Hematopoietic multipotent progenitor cell treated with erythropoietin and hydrocortisone succinate and interleukin-3 and kit ligand, for 8 days (in vitro differentiated cells): ENCODE measurements around the gene LINGO1.

Source experiments
- DNase-seq: peaks from one replicate; pipeline ENCODE4 v3.0.0-alpha.2; 2015

The LINGO1 gene

DNA sequence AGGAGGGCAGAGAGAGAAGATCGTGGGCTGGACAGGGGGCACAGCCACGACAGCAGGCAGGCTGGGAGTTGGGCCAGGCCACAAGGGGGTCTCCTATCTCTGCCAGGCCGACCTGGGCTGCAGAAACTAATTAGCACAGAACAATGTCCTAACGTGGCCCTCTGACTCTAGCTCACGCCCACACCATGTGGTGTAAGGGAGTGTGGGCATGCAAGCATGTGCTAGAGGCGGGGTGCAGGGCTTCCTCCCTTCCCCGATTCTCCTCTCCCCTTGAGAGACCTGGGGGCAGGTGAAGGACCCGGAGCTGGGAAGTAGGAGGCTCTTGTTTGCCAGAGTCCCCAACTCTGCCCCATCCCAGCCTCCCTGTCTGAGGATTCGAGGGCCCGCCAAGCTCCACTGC lies 65.5 kb downstream of the LINGO1 start:
- DNase-seq: no peak

- no peak for DNase-seq
Observed at GRCh38 chr15:77566092-77566491, 66.6 kb downstream of the LINGO1 start.

- no peak for DNase-seq
Observed at GRCh38 chr15:77565378-77565915, 67.3 kb downstream of the LINGO1 start.

DNA sequence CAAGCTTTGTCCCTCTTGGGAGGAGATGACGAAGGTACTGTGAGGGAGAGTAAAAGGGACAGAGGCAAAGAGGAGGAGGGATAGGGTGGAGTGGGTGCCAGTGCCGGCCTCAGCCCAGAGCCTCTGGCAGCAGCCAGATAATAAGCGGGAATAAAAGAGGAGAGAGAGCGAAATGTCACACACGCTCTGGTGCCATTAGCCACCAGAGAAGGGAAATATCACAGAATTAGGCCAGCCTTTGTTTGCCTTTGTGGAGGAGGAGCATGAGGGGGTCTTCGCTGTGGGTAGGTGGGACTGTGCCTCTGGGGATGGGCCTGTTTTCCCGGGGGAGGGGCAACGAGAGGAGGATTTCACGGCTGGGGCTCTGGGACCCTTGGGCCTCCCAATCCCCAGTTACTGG lies 67.8 kb downstream of the LINGO1 start:
- DNase-seq: no peak

DNA sequence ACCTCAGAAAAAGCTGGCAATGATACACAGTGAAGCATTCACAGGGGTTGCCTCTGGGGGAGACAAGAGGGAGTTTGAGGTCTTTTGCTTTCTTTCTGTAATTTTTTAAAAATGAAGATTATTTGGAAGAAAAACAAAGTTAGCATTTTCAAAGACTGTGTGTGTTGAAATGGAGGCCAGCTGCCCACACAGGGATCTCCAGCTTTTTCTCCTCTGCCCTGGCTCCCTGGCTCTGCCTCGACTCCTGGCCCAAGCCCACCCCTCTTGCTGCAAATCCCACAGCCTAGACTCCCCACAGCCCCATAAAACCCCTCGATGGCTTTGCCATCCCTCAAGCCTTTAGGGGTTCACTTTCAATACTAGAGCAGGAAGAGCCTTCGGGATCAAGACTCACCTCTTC lies 68.4 kb downstream of the LINGO1 start:
- DNase-seq: no peak

- no peak for DNase-seq
Observed at GRCh38 chr15:77563623-77564156, 69.0 kb downstream of the LINGO1 start.
